ENCODE data around the gene DGCR2. TPM values are rescaled to one million over a fixed set of nuclear protein-coding genes. Genes with fewer than 3 reads are reported as not detected.
"Not testable (repeated sequence)": the region's sequence is repeated elsewhere in the genome, so short reads cannot be mapped to it uniquely, and the experiment has no call there.

The DGCR2 gene
- total RNA-seq, 1 experiment from 2014 or later: 42.9 TPM

DNA sequence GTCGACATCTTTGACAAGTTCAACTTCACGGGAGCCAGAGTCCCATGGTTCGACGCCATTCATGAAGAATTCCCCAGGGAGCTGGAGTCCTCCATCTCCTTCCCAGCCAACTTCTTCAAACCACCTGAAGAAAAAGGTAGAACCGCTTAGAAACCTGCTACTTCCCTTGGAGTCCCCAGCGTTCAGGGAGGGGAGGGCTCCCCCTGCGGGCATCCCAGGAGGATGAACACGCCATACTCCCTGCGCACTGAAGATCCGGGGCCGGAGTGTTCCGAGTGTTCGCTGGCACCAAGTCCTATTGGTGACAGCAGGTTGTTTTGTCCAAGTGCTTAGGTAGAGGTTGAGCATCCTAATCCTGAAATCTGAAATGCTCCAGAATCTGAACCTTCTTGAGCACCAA lies 134.4 kb downstream of the DGCR2 start:
- ChIA-PET POLR2A (no interaction called here), CTCF (no interaction called here)
- intact Hi-C loops (cut with micrococcal nuclease): no loop called here

DNA sequence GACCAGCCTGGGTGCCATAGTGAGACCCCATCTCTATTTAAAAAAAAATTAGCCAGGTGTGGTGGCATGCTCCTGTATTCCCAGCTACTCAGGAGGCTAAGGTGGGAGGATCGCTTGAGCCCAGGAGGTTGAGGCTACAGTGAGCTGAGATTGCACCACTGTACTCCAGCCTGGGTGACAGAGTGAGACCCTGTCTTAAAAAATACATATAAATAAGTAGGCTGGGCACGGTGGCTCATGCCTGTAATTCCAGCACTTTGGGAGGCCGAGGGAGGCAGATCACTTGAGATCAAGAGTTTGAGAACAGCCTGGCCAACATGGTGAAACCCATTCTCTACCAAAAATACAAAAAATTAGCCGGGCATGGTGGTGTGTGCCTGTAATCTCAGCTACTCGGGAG lies 135.1 kb downstream of the DGCR2 start:
- CTCF ChIA-PET; H3K4me3 ChIP-seq (replicated peaks in 1 of 2; ENCODE audit: low read depth in 1 of 2, low read length in 2 of 2); H3K27me3 ChIP-seq (ENCODE audit: insufficient read depth, low read length); RAD21 ChIA-PET (ENCODE audit: low non-redundant PET in 1 of 2, low total read pairs in 2 of 2, uncharacterized antibody in 2 of 2, unreplicated experiment in 2 of 2); H3K9ac ChIP-seq (ENCODE audit: low read length); H3K9me3 ChIP-seq (ENCODE audit: control insufficient read depth in 1 of 2, insufficient read depth in 1 of 2, low read depth in 1 of 2, low read length in 2 of 2); POLR2A ChIA-PET; H3K4me2 ChIP-seq (ENCODE audit: low read length); H4K20me1 ChIP-seq (ENCODE audit: insufficient read depth); BruUV-seq (replicated peaks); H3K9me2 ChIP-seq (ENCODE audit: insufficient read depth); H3K27ac ChIP-seq (ENCODE audit: low read depth, low read length); H3K36me3 ChIP-seq (ENCODE audit: control insufficient read depth in 1 of 2, insufficient read depth in 2 of 2, low read length in 2 of 2); H2AFZ ChIP-seq (ENCODE audit: low read depth, low read length, poor library complexity, severe bottlenecking); ATAC-seq; DNase-seq (ENCODE audit: low read depth, low spot score); H3K79me2 ChIP-seq (ENCODE audit: insufficient read depth, low read length); intact Hi-C loops (cut with micrococcal nuclease); H3K4me1 ChIP-seq (ENCODE audit: control insufficient read depth in 1 of 2, insufficient read depth in 2 of 2, low read length in 2 of 2): not testable (repeated sequence)

More for the DNA sequence above, 134.4 kb downstream of the DGCR2 start:
- Histone ChIP-seq H3K27ac (ENCODE audit: low read depth, low read length) (no peak overlapping the region), H3K9me3 (ENCODE audit: control insufficient read depth in 1 of 2, insufficient read depth in 1 of 2, low read depth in 1 of 2, low read length in 2 of 2) (no peaks in the 10 kb centered on the region), H3K27me3 (ENCODE audit: insufficient read depth, low read length) (no peaks in the 10 kb centered on the region), H3K36me3 (ENCODE audit: control insufficient read depth in 1 of 2, insufficient read depth in 2 of 2, low read length in 2 of 2) (no peaks in the 10 kb centered on the region), H3K4me3 (replicated peaks in 1 of 2; ENCODE audit: low read depth in 1 of 2, low read length in 2 of 2) (no peak overlapping the region), H3K4me1 (ENCODE audit: control insufficient read depth in 1 of 2, insufficient read depth in 2 of 2, low read length in 2 of 2) (no peaks in the 10 kb centered on the region), H3K9me2 (ENCODE audit: insufficient read depth) (no peaks in the 10 kb centered on the region), H4K20me1 (ENCODE audit: insufficient read depth) (no peaks in the 10 kb centered on the region), H3K79me2 (ENCODE audit: insufficient read depth, low read length) (no peaks in the 10 kb centered on the region), H3K9ac (ENCODE audit: low read length) (no peak overlapping the region), H2AFZ (ENCODE audit: low read depth, low read length, poor library complexity, severe bottlenecking) (no peak overlapping the region), H3K4me2 (ENCODE audit: low read length) (no peak overlapping the region)
- peak; percentile 93 for ATAC-seq
- TF ChIP-seq SRF (IDR thresholded peaks at IDR 0.05; ENCODE audit: low read depth) (no peak), RAD21 (IDR thresholded peaks at IDR 0.05; ENCODE audit: low read depth) (peak; percentile 35; the same call in 1 of the 2 replicates), EGR1 (IDR thresholded peaks at IDR 0.05; ENCODE audit: low read depth) (no peak), ZNF274 (IDR thresholded peaks at IDR 0.05; ENCODE audit: low read depth, low read length) (no peak)
- TF ChIP-seq, protein P1, sequence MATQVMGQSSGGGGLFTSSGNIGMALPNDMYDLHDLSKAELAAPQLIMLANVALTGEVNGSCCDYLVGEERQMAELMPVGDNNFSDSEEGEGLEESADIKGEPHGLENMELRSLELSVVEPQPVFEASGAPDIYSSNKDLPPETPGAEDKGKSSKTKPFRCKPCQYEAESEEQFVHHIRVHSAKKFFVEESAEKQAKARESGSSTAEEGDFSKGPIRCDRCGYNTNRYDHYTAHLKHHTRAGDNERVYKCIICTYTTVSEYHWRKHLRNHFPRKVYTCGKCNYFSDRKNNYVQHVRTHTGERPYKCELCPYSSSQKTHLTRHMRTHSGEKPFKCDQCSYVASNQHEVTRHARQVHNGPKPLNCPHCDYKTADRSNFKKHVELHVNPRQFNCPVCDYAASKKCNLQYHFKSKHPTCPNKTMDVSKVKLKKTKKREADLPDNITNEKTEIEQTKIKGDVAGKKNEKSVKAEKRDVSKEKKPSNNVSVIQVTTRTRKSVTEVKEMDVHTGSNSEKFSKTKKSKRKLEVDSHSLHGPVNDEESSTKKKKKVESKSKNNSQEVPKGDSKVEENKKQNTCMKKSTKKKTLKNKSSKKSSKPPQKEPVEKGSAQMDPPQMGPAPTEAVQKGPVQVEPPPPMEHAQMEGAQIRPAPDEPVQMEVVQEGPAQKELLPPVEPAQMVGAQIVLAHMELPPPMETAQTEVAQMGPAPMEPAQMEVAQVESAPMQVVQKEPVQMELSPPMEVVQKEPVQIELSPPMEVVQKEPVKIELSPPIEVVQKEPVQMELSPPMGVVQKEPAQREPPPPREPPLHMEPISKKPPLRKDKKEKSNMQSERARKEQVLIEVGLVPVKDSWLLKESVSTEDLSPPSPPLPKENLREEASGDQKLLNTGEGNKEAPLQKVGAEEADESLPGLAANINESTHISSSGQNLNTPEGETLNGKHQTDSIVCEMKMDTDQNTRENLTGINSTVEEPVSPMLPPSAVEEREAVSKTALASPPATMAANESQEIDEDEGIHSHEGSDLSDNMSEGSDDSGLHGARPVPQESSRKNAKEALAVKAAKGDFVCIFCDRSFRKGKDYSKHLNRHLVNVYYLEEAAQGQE (IDR thresholded peaks at IDR 0.05; ENCODE audit: low read depth): no peak
- TF ChIP-seq, protein P2, sequence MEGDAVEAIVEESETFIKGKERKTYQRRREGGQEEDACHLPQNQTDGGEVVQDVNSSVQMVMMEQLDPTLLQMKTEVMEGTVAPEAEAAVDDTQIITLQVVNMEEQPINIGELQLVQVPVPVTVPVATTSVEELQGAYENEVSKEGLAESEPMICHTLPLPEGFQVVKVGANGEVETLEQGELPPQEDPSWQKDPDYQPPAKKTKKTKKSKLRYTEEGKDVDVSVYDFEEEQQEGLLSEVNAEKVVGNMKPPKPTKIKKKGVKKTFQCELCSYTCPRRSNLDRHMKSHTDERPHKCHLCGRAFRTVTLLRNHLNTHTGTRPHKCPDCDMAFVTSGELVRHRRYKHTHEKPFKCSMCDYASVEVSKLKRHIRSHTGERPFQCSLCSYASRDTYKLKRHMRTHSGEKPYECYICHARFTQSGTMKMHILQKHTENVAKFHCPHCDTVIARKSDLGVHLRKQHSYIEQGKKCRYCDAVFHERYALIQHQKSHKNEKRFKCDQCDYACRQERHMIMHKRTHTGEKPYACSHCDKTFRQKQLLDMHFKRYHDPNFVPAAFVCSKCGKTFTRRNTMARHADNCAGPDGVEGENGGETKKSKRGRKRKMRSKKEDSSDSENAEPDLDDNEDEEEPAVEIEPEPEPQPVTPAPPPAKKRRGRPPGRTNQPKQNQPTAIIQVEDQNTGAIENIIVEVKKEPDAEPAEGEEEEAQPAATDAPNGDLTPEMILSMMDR (IDR thresholded peaks at IDR 0.05 in 2 of 3, conservative IDR thresholded peaks at IDR 0.05 in 1 of 3; ENCODE audit: borderline replicate concordance in 1 of 3, insufficient read depth in 1 of 3, low read depth in 2 of 3, low read length in 2 of 3): peak; percentile 7 to 57 (median 49); a peak in 4 of 6 replicates
- TF ChIP-seq, protein P3, sequence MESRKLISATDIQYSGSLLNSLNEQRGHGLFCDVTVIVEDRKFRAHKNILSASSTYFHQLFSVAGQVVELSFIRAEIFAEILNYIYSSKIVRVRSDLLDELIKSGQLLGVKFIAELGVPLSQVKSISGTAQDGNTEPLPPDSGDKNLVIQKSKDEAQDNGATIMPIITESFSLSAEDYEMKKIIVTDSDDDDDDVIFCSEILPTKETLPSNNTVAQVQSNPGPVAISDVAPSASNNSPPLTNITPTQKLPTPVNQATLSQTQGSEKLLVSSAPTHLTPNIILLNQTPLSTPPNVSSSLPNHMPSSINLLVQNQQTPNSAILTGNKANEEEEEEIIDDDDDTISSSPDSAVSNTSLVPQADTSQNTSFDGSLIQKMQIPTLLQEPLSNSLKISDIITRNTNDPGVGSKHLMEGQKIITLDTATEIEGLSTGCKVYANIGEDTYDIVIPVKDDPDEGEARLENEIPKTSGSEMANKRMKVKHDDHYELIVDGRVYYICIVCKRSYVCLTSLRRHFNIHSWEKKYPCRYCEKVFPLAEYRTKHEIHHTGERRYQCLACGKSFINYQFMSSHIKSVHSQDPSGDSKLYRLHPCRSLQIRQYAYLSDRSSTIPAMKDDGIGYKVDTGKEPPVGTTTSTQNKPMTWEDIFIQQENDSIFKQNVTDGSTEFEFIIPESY (IDR thresholded peaks at IDR 0.05; ENCODE audit: extremely low read depth, insufficient replicate concordance, low read length): no peak
- TF ChIP-seq, protein P4, sequence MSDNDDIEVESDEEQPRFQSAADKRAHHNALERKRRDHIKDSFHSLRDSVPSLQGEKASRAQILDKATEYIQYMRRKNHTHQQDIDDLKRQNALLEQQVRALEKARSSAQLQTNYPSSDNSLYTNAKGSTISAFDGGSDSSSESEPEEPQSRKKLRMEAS (IDR thresholded peaks at IDR 0.05): no peak
- DNase-seq (ENCODE audit: low read depth, low spot score): no peak
- RAD21 ChIA-PET (ENCODE audit: low non-redundant PET in 1 of 2, low total read pairs in 2 of 2, uncharacterized antibody in 2 of 2, unreplicated experiment in 2 of 2): no interaction called here
- no TSS peak for BruUV-seq (replicated peaks)
